GM23248 (cell line): ENCODE data around the gene S100G.

ENCODE experiments used
- EZH2 ChIP-seq: fragments of 200-600 bp; sonication (generic); IDR thresholded peaks from 2 replicates; pipeline ENCODE4 v1.6.1; 2018; ENCODE audit warnings: antibody characterized with exemption, mild to moderate bottlenecking; ENCODE audit not compliant: insufficient read depth, poor library complexity, severe bottlenecking
- EZH2phosphoT487 ChIP-seq: fragments of 200-600 bp; sonication (generic); IDR thresholded peaks from 2 replicates; pipeline ENCODE4 v1.6.1; 2018; ENCODE audit warnings: antibody characterized with exemption, moderate library complexity, mild to moderate bottlenecking, low read depth; ENCODE audit not compliant: insufficient read depth

GRCh38 chrX:16665089-16665488 lies 15.1 kb downstream of the S100G start:
- TF ChIP-seq EZH2phosphoT487 (no peak), EZH2 (no peak)
